T-helper 1 cell (primary cell): ENCODE measurements around the gene TAF15.

Experiments used
- DNase-seq, 5 donors: peaks; one replicate each; pipeline ENCODE4 v3.0.0-alpha.2; 2012 to 2020
- total RNA-seq, 4 donors: gene quantifications; one replicate each; lab custom pipeline; 2026; lab: John Stamatoyannopoulos, UW

TAF15 gene
- 61.3 to 96.0 (median 88.3) reads per million in 4 donors for total RNA-seq

DNA sequence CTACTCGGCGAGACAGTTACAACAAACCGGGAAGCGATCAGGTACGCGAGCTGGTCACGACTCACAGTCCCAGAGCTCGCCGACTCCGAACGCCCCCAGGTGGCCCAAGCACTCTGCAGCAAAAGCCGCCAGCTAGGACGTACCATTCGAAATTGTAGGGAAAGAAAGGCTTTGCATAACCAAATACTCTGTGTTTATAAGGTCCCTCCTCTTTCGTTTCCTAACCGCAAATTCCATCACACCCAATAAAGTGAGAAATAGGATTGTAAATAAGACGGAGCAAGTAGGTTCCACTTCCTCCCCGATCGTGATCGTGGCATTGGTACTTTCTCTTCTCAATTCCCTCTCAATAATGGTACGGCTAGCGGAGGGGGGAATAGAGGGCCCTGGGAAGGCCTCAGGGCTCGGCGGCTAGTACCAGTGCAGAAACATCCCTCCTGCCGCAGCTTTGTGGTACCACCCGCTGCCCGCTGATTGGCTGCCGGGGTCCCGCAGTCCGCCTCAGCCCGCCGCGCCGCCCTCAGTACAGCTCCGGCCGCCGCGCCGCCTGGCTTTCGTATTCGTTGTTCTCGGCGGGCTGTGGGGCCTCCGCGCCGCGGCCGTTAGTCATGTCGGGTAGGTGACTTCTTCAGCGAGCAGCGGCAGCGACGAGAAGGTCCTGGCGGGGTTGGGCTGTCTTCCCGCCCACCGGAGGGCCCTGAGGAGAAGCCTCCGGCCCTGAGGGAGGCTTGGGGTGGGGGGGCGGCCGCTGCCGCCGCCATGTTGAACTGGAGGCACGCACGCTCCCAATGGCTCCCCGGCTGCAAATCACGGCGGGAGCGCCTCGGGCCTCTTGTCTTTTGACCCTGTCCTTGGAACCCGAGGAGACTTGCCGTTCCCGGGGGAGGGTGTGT lies at the start of gene TAF15:
TSS of gene TAF15 (plus strand) at position 523 of the 893 bp plus-strand sequence. CDS start at position 609, 86 bp downstream.
- peak; percentile 92 to 99 (median 94) for DNase-seq

DNA sequence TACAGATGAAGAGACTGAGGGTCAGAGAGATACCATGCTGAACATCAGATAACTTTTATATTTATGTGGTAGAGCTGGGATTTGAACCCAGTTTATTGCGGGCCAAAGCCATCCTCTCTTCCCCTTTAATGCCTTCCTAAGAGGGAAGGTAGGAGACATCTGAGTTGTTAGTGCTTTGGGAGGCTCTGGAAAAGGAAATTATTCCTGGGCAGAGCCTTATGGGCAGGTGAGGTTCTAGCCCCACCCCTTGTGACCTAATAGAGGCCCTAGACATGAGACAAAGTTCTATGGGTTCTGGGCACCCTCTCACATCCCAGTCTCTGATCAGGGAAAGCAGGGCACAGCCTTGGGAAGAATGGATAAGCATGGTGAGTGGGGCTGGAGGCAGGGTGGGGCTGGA lies 48.7 kb upstream of the TAF15 start, which contains the start of gene C17orf50:
TSS of gene C17orf50 (plus strand) at position 301 of the 400 bp plus-strand sequence. CDS start at position 356, 55 bp downstream.
- DNase-seq = no peak

DNA sequence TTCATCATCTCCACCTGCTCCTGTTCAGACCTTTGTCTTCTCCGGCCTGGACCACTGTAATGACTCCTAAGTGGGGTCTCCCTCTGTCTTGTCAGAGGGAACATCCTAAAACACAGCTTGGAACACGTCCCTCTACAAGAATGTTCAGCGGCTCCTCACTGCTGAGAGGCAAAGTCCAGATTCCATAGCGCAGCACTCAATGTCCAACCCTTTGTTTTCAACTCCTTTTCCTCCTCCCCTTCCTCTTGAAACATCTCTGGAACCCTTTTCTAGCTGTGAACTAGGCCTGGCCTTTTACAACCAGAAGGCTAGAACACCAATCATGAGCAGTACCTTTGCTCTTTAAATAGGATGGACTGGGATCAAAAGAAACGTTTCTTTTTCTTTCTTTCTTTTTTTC lies 47.7 kb upstream of the TAF15 start:
- no peak for DNase-seq

DNA sequence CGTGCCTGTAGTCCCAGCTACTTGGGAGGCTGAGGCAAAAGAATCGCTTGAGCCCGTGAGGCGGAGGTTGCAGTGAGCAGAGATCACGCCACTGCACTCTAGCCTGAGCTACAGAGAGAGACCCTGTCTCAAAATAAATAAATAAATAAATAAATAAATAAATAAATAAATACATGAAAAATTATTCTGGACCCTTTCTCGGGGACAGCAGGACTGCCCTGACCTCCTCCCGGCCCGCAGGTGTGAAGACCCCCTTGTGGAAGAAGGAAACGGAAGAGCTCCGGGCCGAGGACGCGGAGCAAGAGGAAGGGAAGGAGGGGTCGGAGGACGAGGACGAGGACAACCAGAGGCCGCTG lies 45.5 kb upstream of the TAF15 start:
- DNase-seq = no peak

DNA sequence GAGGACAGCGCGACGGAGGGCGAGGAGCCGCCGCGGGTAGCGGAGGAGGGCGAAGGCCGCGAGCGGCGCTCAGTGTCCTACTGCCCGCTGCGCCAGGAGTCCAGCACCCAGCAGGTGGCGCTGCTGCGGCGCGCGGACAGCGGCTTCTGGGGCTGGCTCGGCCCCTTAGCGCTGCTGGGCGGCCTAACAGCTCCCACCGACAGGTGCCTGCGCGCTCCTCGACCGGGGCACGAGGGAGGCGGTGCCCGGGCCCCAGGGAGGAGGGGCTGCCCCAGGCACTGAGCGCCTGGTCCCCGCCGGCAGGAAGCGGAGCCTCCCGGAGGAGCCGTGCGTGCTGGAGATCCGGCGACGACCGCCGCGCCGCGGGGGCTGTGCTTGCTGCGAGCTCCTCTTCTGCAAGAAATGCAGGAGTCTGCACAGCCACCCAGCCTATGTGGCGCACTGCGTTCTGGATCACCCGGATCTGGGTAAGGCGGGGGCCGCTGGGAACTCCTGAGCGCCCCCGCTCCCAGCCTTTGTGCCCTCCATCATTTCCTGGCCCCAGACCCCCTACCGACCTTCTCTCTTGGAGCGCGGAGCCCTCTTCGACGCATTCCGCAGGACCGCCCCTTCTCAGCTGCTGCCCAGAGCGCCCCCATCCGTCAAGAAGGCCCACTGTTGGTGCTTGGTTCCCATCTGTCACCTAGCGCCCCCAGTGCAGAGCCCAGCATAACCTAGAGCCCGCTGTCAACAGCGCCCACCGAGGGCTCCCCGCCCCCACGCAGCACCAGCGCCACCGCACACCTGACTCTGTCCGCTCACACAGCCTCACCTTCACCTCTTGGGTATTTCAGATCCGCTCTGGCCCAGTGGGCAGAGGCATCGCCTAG lies 44.9 kb upstream of the TAF15 start:
- peak; percentile 71 to 90 (median 79) for DNase-seq

DNA sequence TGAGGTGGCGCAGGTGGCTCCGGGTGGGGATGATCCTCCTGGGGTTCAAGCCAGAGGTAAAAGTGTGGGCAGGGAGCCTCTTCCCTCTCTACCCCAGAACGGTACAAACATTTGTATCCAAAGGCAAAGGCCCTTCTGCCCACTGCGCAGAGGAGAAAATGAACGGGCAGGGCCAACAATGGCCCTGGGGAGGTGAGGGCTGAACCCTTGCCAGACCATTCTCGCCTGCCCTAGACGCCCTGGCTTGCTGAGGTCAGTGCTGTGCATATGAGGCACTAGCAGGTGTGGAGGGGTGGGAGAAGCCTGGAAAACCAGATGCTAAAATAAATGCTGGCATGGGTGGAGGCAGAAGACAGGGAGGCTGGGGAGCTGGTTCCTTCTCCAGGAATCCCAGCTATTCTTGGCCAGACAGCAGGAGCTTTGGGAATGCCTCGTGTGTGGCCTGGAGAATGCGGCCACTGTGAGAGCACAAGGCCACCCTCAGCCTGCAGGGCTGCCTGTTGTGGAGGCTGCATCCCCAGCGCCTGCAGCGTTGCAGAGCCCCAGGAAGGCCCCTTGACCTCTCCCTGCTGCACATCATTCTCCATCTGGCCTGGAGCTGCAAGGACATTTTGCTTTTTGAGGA lies 44.1 kb upstream of the TAF15 start:
- DNase-seq = no peak

DNA sequence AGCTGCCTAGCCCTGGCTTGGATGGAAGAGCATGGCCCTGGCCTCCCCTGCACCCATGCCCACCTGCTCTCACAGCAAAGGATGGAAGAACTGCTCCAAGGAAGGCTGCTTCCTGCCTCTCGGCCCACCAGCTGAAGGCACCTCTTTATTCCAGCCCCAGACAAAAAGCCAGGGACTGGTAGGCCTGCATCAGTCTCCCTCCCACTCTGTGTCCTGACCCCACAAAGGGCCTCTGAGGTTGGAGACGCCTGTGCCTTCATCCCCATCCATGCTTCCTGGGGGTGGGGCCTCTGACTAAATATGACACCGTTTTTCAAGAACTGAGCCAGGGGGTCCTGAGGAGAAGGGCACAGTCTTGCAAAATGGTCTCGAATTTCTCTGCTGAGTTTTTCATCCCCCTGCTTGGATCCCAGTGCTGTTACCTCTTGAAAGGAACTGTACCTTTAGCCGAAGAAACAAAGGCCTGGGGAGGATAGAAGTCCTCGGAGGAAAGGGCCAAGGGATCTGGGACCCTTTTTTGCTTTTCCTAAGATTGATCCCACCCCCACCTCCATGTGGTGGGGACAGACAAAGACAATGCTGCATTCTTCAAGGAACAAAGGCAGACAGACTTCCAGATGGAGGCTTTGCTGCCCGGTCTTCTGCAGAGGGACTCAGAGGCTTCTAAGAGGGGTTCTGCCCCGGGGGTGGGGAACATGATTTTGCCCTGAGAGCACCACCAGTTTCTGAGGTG lies 43.4 kb upstream of the TAF15 start:
- DNase-seq = no peak

DNA sequence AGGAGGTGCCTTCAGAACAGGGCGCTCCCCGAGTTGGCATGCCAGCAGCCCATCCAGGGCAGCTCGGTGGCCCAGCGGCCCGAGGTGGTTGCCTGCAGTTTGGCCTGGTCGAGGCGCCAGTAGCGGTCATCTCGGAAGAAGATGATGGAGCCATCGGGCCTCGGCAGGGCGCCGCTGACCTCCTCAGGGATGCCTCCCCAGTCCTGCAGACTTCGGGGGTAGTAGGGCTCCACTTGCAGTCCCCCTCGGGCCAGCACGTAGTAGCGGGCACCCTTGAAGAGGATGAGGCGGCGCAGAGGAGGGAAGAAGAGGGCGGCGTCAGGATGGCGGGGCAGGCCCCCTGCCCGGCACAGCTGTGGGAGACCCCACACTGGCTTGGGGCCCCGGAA lies 42.8 kb upstream of the TAF15 start:
- no peak for DNase-seq

DNA sequence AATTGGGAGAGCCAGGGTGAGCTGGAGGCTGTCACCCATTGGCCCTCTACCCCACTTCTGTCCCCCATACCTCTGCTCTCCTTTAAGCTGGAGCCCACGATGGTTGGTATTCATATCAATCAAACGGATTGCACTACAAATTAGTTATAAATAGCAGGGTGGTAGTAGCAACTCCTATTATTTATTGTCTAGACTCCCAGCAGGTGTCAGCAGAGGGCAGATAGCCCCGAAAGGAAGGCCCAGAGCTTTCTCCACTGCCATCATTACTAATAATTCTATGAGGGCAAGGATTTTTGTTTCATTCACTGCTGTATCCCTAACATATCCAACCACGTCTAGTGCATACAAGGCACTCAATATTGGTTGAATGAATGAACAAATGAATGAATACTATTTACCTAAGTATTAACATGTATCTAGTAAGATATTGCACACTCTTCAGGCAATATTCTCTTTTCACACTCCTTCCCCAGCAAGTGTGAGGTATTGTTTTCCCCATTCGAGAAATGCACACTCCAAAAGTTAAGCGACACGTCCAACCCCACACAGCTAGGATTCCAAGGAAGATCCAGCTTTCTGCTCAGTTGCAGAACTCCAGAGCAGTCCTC lies 42.3 kb upstream of the TAF15 start:
- DNase-seq = no peak

DNA sequence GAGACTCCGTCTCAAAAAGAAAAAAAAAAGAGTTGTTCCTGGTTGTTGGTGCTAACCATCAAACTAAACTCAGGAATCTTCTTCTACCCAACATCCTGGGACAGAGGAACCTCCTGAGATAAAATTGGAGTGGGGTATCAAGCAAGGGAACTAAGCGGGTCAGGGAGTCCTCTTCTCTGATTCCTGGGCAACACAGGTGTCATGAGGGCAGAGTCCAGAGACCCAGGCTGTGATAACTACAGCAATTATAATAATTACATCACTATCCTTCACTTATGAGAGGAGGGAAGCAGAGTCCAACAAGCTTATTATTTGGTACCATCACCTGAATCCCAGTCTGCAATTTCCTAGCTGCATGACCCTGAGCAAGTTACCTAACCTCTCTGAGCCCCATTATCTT lies 40.5 kb upstream of the TAF15 start:
- no peak for DNase-seq

DNA sequence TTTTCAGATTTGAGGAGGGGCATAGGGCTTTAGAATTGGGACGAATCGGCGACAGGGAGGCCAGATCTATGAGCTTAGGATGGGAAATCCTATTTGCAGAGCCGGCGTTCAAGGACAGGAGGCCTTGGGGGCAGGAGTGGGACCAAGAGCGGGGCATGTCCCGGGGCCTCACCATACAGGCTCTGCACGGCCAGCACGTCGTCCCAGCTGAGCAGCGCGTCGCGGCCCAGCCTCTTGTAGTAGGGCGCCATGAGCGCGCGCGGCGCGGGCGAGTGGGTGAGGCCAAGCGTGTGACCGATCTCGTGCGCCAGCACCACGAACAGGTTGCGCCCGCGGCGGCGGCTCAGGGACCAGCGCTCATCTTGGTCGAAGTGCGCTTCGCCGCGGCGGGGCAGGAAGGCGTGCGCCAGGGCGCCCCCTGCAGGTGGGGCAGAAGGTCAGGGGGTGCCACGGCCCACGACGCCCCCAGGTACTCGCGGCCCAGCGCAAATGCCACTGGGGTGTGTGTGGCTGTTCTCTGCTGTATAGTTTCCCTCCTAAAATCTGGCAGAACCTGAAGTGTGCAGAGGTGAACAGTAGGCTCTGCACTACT lies 39.3 kb upstream of the TAF15 start:
- no peak for DNase-seq

DNA sequence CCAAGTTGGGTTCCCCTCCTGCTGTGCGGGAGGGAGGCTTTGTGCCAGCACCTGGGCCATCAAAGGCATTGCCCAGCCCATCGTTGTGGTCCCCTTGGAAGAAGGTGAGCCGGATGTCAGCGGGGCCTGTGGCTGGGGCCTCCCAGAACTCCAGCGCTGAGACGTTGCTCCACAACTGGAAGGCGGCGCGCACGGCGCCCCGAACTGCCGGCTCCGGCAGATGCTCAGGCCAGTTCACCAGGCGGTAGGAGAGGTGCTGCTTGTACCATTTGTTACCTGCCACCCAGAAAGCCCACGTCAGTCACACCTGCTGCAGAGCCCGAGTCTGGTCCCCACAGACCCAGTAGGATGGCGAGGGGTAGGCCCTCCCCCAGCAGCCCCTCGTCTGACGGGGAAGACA lies 36.2 kb upstream of the TAF15 start:
- DNase-seq = no peak

DNA sequence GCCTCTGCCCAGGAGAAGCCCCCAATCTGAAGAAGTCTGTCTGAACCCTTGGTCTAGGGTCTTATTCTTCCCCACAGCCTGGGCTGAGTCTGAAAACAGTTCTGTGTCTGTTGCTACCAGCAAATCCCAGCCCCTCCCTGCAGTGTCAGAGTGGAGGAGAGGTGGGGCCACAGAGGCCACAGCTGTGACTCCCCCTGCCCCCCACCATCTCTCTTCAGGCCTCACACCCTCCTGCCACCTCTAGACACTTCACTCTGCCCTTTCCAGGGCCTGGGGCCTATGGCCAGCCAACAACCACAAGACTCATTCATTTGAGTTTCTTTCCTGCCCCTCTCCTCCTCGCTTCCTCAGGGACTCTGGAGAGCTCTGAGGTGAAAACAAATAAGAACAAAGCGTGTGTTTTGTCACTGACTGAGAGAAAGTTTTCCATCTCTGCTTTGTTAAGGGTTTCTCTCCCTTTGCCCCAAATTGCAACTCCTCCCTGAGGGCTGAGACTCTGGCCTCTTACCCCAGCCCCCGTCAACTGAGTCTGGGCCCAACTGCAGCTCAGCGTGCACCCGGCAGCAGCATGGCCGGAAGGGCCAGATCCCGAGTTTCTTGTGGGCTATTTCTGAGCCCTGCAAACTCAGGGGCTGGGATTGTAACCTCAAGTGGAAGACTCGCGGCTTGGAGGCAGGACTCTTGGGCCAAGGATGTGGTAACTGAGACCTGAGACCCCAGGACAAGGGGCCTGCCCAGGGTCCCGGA lies 35.4 kb upstream of the TAF15 start:
- DNase-seq = no peak

DNA sequence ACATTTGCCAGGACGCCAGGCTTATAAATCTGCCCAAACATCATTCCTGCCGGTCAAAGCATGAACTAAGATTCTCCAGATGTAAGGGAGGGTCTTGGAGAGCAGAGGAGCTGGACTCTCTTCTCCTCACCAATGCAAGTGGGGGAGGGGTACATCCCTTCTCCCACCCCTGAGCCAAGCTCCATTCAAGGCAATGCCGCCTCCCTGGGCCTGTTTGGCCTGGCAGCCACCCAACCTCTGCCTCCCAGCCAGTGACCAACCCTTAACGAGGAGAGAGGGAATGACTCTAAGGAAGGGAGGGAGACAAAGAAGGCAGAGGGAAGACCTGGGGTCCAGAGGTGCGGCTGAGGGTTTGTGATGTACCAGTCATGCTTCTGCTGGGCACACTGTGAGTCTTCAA lies 34.8 kb upstream of the TAF15 start:
- no peak for DNase-seq

DNA sequence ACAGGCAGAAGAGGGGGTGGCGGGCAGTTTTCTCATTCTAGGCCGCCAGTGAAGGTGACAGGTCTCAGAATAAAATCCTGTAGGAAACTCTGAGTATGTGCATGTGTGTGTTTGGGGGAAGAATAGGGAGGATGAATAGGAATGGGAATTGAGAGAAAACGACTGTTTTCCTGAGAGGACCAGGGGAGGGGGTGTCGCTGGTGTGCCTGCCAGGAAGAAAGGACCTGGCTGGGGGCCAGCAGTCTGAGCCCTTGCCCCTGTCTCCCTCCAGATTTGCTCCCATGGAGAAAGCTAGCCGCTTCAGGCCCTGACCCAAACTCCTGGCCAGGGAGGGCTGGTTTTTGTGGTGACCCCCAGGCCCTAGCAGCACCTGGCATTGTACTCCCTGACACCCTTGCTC lies 34.2 kb upstream of the TAF15 start:
- DNase-seq = no peak

DNA sequence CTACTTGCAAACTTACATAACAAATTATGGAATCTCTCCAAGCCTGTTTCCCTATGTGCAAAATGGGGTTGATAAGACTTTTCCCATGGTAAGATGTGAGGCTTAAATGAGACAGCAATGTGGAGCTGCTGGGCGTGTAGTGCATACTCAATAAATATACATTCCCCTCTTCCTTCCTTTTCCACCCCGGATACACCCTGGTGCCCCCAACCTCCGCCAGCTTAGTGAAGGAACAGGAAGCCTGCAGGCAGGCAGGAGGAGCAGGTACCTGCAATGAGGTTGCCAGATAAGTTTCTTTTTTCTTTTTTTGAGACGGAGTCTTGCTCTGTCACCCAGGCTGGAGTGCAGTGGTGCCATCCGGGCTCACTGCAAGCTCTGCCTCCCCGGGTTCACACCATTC lies 33.7 kb upstream of the TAF15 start:
- DNase-seq = no peak

DNA sequence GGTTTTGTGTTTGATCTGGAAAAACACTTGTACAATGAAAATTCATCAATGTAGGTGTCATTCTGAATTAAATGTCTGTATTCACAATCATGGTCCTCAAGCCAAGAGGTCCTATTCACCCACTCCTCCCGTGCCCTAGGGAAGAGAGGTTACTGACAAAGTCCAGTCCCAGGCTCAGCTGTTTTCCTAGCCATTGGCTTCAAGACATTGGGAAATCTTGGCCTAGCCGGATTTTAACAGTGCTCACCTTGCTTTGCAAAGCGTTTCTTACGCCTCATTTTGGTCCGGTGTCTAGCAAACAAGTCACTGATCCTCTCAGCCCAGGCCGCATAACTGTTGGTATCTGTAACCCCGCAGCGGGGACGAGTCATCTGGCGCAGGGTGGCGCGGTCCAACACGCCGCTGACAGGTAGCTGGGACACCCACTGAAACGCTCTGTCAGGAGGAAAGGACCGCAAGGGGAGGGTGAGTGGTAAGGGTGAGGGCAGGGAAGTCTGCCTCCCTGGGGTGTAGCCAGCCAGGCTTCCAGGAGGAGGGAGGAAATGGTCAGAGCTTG lies 30.6 kb upstream of the TAF15 start:
- DNase-seq = no peak

DNA sequence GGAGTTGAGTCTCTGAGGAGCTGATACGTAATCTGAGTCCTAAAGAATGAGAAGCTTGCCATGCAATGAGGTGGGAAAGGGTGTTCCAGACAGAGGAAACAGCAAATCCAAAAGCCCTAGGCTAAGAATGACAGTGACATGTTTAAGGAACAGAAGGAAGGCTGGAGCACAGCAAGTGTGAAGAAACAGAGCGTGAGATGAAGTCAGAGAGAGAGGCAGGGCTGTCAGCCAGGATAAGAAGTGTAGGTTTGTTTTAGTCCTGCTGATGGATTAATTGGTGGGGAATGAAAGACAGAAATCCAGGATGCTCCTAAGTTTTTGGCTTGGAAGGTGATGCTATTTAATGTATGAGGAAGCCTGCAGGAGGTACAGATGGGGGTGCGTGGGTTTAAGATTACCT lies 28.3 kb upstream of the TAF15 start:
- DNase-seq = no peak

DNA sequence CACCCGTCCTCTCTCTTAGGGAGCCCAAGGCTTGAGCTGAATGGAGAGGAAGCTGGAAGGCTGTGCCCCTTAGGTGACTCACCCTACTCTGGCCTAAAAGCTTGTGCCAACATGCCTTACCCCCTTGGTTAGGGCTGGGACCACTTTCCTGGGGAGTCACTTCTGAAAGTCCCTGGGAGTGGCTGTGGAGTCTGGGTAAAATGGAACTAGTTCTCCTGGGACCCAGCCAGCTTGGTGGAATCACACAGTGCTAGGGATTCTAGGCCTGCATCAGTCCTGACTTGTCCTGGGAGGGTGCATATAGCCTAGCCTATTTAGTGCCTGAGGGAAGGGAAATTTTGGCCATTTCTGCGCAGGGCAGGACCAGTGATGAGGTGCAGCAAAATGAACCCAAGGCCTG lies 24.4 kb upstream of the TAF15 start:
- no peak for DNase-seq

DNA sequence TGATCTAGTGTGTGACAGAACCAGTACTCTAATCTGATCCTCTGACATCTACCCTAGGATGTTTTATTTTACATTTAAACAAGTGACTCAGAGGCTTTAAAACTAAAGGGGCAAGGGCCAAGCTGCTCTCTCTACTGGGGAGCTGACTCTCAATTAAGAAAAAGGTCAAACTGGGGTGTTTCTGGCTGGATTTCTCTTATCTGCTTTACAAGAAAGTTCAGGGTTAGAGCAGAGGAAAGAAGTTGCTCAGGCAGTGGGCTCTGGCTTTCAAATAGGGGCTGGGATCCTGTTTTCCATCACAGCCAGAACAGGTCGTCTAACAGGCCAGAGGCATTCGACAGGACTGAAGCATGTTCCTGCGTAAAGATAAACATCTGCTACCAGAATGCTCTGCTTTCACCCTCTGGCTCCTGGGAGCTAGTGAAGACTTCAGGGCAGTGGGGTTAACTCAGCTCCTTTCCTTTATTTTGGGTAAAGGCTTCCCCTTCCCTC lies 22.3 kb upstream of the TAF15 start:
- DNase-seq = no peak
